Ascending aorta (tissue), 2 donors: Measurements from ENCODE around the gene P3H2. TPM values are rescaled to one million over a fixed set of nuclear protein-coding genes. Genes with fewer than 3 reads are reported as not detected.
A peak's percentile ranks its signal among the peaks of the same experiment; 100 is the strongest.

Experiments
- DNase-seq, 2 donors: peaks; one replicate each; pipeline ENCODE4 v3.0.0-alpha.2; 2019; ENCODE audit warnings: low spot score in 2 of 2
- H3K27ac ChIP-seq, 2 donors: fragments of 200-600 bp; sonication (generic); one replicate each; pipeline ENCODE4 v1.5.1; 2016 to 2017; ENCODE audit warnings: mild to moderate bottlenecking in 1 of 2
- H3K27me3 ChIP-seq: fragments of 200-600 bp; sonication (generic); one replicate; pipeline ENCODE4 v1.5.1; 2017
- H3K36me3 ChIP-seq, 2 donors: fragments of 200-600 bp; sonication (generic); one replicate each; pipeline ENCODE4 v1.5.1; 2016
- H3K4me1 ChIP-seq, 2 donors: fragments of 200-600 bp; sonication (generic); one replicate each; pipeline ENCODE4 v1.5.1; 2016 to 2017; ENCODE audit warnings: mild to moderate bottlenecking in 1 of 2
- H3K4me3 ChIP-seq, 2 donors: fragments of 200-600 bp; sonication (generic); one replicate each; pipeline ENCODE4 v1.5.1; 2016 to 2017; ENCODE audit warnings: mild to moderate bottlenecking in 1 of 2
- H3K9me3 ChIP-seq, 2 donors: fragments of 200-600 bp; sonication (generic); one replicate each; pipeline ENCODE4 v1.5.1; 2016
- intact Hi-C: fragments of 100-400 bp; cut with DNase I; formaldehyde crosslinking; loops from one replicate; pipeline ENCODE4 v1.15.1; 2023
- total RNA-seq: library from RNA; depleted of rRNA; stranded (reverse); fragments of >200 nt; gene quantifications from one replicate; pipeline ENCODE4 v1.1.0, GENCODE V29; 2016
- TF ChIP-seq, protein P1 (sequence below), 3 experiments: fragments of 200-600 bp in 2 of 3; fragments of 450-650 bp in 1 of 3; sonication (generic) in 2 of 3; IDR thresholded peaks; one replicate each; pipeline ENCODE4 v1.5.1; 2016 to 2019; ENCODE audit warnings: antibody characterized with exemption in 3 of 3, mild to moderate bottlenecking in 1 of 3, moderate library complexity in 1 of 3

The P3H2 gene
- total RNA-seq, 1 donor from 2014 or later, result 15.6 TPM

DNA sequence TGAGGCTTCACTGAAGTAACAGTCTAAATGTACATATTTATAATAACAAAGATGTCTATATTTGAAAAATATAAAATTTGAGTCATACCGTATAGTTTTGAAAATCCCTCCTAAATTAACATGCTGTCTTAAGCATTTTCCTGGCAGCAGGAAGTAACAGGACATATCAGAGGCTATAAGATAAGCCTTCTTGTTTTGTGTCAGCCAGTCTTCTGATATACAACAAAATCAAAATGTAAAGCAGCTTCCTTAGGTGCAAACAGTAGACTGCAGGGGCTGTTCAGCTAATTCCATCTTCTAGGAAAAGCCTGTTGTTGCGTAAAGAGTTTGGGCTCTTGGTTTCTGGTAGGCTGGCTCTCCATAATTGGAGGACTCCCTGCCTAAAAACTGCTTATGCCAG is 56.0 kb downstream of the P3H2 start:
- DNase-seq, result no peak
- Histone ChIP-seq H3K4me3 (no peak overlapping the region), H3K27me3 (no peaks in the 10 kb centered on the region), H3K9me3 (no peaks in the 10 kb centered on the region), H3K36me3 (no peaks in the 10 kb centered on the region), H3K4me1 (no peaks in the 10 kb centered on the region), H3K27ac (no peak overlapping the region)
- TF ChIP-seq, protein P1, sequence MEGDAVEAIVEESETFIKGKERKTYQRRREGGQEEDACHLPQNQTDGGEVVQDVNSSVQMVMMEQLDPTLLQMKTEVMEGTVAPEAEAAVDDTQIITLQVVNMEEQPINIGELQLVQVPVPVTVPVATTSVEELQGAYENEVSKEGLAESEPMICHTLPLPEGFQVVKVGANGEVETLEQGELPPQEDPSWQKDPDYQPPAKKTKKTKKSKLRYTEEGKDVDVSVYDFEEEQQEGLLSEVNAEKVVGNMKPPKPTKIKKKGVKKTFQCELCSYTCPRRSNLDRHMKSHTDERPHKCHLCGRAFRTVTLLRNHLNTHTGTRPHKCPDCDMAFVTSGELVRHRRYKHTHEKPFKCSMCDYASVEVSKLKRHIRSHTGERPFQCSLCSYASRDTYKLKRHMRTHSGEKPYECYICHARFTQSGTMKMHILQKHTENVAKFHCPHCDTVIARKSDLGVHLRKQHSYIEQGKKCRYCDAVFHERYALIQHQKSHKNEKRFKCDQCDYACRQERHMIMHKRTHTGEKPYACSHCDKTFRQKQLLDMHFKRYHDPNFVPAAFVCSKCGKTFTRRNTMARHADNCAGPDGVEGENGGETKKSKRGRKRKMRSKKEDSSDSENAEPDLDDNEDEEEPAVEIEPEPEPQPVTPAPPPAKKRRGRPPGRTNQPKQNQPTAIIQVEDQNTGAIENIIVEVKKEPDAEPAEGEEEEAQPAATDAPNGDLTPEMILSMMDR (IDR thresholded peaks at IDR 0.05), result no peak
- intact Hi-C loops, result loop anchor here (5.0 kb wide), 2 partner anchors 42 to 58 kb away; partner anchors contain the start of gene P3H2

- H3K27ac ChIP-seq, result no peak overlapping the region
Measured at GRCh38 chr3:190064112-190064511, 56.6 kb downstream of the P3H2 start.

GRCh38 chr3:190063490-190063889 is 57.2 kb downstream of the P3H2 start:
- DNase-seq, result no peak
- TF ChIP-seq, protein P1 (IDR thresholded peaks at IDR 0.05), result no peak
- Histone ChIP-seq H3K4me3 (no peak overlapping the region), H3K9me3 (no peaks in the 10 kb centered on the region), H3K27me3 (no peaks in the 10 kb centered on the region), H3K36me3 (no peaks in the 10 kb centered on the region), H3K27ac (no peak overlapping the region), H3K4me1 (no peaks in the 10 kb centered on the region)
- intact Hi-C loops, result loop anchor here (5.0 kb wide), 2 partner anchors 41 to 59 kb away; partner anchors contain the start of gene P3H2

More at GRCh38 chr3:190064112-190064511, 56.6 kb downstream of the P3H2 start:
- H3K27me3 ChIP-seq, result no peaks in the 10 kb centered on the region
- intact Hi-C loops, result loop anchor here (5.0 kb wide), 2 partner anchors 42 to 58 kb away; partner anchors contain the start of gene P3H2
- no peaks in the 10 kb centered on the region for H3K9me3 ChIP-seq
- no peak for DNase-seq
- H3K4me3 ChIP-seq, result no peak overlapping the region
- H3K36me3 ChIP-seq, result no peaks in the 10 kb centered on the region
- no peaks in the 10 kb centered on the region for H3K4me1 ChIP-seq
- TF ChIP-seq, protein P1 (IDR thresholded peaks at IDR 0.05), result no peak

- H3K27ac ChIP-seq, result no peak overlapping the region
- no peaks in the 10 kb centered on the region for H3K36me3 ChIP-seq
- no peaks in the 10 kb centered on the region for H3K9me3 ChIP-seq
- H3K4me3 ChIP-seq, result no peak overlapping the region
- DNase-seq, result no peak
- H3K4me1 ChIP-seq, result no peaks in the 10 kb centered on the region
- intact Hi-C loops, result loop anchor here (5.0 kb wide), 2 partner anchors 38 to 62 kb away; partner anchors contain the start of gene P3H2
- no peaks in the 10 kb centered on the region for H3K27me3 ChIP-seq
- TF ChIP-seq, protein P1 (IDR thresholded peaks at IDR 0.05), result no peak
Measured at GRCh38 chr3:190060192-190060775, 60.4 kb downstream of the P3H2 start.

DNA sequence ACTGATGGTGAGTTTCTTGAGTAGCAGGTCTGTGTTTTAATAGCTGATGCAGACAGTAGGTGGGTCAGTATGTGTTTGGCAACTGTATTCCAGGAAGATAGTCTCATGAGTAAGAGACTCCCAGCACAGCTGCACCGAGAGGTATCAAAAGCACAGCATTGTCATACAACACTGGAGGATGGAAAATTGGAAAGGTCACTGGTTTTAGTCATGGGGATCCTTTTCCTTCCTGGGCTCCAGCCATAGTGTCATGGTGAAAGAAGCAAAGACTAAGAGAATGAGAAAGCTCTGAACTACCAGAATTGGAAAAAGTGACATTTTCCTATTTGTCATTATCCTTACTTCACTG is 61.5 kb downstream of the P3H2 start:
- no peak for DNase-seq
- intact Hi-C loops, result no loop called here
- Histone ChIP-seq H3K27ac (peak overlapping the region in 1 of 2 donors; percentile 19), H3K27me3 (no peaks in the 10 kb centered on the region), H3K4me1 (no peaks in the 10 kb centered on the region), H3K4me3 (no peak overlapping the region), H3K9me3 (no peaks in the 10 kb centered on the region), H3K36me3 (no peaks in the 10 kb centered on the region)
- TF ChIP-seq, protein P1 (IDR thresholded peaks at IDR 0.05), result no peak
